Retinal pigment epithelial cell (primary cell): ENCODE measurements around the gene S1PR4.

Source experiments
- DNase-seq: peaks from one replicate; pipeline ENCODE4 v3.0.0-alpha.2; 2010; ENCODE audit warnings: low read depth
- H3K4me3 ChIP-seq: 2 replicates; pipeline ENCODE4 v1.5.1; 2011; ENCODE audit warnings: mild to moderate bottlenecking, low read length, control low read depth, moderate library complexity
- TF ChIP-seq, protein P1 (sequence below): conservative IDR thresholded peaks from 2 replicates; pipeline ENCODE4 v1.5.1; 2011; ENCODE audit warnings: low read depth, low read length, control low read depth, inconsistent platforms

The S1PR4 gene

DNA sequence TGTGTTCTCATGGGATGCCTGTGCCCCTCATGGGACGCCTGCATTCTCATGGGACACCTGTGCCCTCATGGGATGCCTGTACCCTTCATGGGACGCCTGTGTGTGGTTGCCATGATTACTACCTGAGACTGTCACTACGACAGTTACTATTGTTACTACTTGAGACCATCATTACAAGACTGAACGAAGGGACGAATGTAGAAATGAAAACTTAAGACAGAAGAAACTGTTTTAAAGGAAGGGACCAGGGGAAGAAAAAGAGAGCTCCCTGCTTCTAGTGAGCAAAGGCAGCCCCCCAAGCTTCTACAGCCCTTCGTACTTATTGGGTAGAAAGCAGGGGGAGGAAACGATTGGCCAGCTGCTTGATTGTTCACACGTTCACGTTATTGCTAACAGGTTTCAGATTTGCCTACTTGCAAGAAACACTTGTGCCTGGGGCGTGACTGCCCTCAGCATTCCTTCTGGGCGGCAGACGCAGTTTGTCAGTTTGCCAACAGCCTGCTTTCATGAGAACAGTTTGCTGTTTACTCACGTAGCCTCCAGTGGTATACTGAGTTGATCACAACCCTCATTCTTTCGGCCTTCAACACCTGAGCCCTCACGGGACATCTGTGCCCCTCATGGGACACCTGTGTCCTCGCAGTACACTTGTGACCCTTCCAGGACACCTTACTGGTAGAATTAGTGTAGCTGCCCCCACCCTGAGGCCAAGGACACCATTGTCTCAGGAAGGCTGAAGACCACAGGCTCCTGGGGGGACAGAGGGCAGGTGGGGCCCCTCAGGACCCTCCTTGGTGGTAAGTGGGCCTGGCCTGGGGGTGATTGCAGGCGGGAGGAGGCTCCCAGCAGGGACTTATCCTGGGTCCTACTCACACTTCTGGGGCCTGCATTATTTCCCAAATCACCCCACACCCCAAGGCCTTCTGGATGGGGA, 2.5 kb upstream of the S1PR4 start:
- DNase-seq = peak; percentile 88
- TF ChIP-seq, protein P1, sequence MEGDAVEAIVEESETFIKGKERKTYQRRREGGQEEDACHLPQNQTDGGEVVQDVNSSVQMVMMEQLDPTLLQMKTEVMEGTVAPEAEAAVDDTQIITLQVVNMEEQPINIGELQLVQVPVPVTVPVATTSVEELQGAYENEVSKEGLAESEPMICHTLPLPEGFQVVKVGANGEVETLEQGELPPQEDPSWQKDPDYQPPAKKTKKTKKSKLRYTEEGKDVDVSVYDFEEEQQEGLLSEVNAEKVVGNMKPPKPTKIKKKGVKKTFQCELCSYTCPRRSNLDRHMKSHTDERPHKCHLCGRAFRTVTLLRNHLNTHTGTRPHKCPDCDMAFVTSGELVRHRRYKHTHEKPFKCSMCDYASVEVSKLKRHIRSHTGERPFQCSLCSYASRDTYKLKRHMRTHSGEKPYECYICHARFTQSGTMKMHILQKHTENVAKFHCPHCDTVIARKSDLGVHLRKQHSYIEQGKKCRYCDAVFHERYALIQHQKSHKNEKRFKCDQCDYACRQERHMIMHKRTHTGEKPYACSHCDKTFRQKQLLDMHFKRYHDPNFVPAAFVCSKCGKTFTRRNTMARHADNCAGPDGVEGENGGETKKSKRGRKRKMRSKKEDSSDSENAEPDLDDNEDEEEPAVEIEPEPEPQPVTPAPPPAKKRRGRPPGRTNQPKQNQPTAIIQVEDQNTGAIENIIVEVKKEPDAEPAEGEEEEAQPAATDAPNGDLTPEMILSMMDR = no peak
- no peak overlapping the region for H3K4me3 ChIP-seq

DNA sequence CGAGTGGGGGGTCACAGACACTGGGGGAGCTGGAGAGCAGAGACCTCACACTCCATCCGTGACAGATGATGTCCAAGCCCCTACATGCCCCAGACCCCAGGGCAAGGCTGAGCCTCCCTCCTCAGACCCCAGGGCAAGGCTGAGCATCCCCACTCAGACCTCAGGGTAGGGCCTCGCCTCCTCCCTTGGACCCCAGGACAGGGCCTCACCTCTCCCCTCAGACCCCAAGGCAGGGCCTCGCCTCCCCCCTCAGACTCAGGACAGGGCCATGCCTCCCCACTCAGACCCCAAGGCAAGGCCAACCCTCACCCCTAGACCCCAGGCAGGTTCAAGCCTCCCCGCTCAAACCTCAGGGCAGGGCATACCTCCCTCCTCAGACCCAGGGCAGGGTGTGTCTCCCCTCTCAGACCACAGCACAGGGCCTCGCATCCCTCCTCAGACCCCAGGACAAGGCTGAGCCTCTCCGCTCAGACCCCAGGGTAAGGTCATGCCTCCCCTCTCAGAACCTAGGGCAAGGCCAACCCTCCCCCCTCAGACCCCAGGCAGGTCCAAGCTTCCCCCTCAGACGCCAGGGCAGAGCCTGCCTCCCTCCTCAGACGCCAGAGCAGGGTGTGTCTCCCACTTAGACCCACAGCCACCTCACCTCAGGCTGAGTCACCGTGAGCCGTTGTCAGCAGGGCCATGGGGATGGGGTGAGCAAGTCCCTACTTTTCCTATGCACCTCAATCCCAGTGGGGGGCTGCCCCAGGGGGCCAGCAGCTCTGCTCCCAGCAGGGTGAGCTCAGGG, 1.7 kb upstream of the S1PR4 start:
- DNase-seq = peak; percentile 71
- H3K4me3 ChIP-seq = no peak overlapping the region
- TF ChIP-seq, protein P1 = no peak

DNA sequence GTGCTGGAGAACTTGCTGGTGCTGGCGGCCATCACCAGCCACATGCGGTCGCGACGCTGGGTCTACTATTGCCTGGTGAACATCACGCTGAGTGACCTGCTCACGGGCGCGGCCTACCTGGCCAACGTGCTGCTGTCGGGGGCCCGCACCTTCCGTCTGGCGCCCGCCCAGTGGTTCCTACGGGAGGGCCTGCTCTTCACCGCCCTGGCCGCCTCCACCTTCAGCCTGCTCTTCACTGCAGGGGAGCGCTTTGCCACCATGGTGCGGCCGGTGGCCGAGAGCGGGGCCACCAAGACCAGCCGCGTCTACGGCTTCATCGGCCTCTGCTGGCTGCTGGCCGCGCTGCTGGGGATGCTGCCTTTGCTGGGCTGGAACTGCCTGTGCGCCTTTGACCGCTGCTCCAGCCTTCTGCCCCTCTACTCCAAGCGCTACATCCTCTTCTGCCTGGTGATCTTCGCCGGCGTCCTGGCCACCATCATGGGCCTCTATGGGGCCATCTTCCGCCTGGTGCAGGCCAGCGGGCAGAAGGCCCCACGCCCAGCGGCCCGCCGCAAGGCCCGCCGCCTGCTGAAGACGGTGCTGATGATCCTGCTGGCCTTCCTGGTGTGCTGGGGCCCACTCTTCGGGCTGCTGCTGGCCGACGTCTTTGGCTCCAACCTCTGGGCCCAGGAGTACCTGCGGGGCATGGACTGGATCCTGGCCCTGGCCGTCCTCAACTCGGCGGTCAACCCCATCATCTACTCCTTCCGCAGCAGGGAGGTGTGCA, 587 bp downstream of the S1PR4 start:
- no peak for DNase-seq
- TF ChIP-seq, protein P1 = no peak
- no peak overlapping the region for H3K4me3 ChIP-seq

DNA sequence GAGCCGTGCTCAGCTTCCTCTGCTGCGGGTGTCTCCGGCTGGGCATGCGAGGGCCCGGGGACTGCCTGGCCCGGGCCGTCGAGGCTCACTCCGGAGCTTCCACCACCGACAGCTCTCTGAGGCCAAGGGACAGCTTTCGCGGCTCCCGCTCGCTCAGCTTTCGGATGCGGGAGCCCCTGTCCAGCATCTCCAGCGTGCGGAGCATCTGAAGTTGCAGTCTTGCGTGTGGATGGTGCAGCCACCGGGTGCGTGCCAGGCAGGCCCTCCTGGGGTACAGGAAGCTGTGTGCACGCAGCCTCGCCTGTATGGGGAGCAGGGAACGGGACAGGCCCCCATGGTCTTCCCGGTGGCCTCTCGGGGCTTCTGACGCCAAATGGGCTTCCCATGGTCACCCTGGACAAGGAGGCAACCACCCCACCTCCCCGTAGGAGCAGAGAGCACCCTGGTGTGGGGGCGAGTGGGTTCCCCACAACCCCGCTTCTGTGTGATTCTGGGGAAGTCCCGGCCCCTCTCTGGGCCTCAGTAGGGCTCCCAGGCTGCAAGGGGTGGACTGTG, 1.2 kb downstream of the S1PR4 start:
- H3K4me3 ChIP-seq = no peak overlapping the region
- TF ChIP-seq, protein P1 = no peak
- DNase-seq = no peak

DNA sequence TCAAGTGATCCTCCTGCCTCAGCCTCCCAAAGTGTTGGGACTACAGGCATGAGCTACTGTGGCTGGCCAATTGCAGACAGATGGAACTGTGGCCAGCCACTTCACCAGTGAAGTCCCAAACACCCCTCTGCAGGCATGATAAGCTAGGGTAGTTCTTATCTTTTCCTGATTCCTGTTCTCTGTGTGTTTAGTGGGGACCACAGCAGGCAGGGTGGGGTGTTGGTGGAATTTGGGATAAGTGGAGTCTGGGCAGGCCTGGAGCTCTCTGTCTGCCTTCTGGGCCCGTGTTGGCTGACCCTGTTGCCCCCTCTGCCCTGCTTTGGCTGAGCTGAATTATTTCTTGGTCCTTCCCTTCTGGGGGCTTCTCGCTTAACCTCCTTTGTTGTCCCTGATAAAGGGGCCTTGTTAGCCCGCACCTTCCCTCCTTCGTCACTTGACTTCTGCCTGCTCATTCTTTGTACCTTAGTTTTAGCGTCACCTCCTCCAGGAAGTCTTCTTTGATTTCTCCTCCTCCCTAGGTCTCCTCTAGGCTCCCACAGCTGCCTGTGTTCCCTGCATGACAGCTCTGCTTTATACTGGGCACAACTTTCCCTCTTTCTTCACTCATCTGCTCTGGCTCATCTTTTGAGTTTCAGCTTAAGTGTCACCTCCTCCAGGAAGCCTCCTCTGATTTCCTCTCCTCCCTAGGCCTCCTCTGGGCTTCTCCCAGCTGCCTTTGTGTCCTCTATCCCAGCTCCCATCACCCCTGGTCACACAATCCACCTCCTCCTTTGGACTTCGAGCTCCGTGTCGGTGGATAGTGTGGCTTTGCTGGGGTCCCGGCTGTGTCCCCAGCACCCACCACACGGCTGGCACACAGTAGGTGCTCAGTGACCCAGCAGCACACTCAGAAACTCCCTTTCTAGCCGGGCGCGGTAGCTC, 5.4 kb downstream of the S1PR4 start:
- TF ChIP-seq, protein P1 = no peak
- no peak for DNase-seq
- H3K4me3 ChIP-seq = no peak overlapping the region
